Non-pigmented ciliary epithelial cell (primary cell): ENCODE results near the gene NUTF2.

Experiments used
- DNase-seq: peaks from one replicate; pipeline ENCODE4 v3.0.0-alpha.2; 2010; ENCODE audit warnings: low read depth

NUTF2 gene

DNA sequence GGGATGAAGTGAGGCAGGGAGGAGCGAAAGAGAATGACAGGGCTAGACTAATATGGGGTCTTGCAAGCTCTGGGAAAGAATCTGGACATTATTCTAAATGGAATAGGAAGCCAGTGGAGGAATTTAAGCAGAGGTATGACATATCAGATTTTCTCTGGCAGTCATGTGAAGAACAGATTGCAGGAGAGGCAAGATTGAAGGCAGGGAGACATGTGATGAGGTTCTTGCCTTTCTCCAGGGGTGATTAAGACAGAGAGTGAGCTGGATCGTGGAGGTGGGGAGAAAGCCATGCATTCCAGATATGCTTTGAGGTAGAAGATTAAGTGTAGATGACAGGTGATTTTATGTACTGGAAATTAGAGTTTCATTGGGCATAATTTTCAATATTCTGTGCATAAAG is 8.9 kb upstream of the NUTF2 start:
- DNase-seq = no peak

DNA sequence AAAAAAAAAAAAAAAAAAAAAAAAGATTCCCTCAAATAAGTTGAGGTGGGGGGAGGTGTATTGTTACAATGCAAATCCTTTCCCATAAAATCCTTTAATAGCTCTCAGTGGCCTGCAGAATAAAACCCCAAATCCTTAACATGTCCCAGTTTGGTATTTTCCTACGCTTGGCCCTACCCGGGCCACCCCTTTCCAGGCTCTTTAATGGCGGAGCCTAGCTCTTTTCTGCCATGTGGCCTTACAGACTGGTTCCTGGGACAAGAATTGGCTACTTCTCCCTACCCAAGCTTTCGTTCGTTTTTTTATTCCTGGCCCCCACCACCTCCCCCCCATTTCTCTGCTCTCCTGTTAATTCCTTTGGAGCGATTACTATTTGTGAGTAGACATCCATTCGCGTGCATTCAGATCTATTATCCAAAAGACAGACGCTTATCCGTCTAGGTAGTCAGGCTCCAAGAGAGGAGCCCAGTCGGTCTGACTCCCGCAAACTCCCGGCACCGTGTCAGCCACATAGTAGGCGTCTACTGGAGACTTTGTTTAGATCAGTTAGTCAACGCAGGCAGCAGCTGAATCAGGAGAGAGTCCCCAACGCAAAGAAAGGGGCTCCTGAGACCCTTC is 5.4 kb upstream of the NUTF2 start:
- DNase-seq = no peak

DNA sequence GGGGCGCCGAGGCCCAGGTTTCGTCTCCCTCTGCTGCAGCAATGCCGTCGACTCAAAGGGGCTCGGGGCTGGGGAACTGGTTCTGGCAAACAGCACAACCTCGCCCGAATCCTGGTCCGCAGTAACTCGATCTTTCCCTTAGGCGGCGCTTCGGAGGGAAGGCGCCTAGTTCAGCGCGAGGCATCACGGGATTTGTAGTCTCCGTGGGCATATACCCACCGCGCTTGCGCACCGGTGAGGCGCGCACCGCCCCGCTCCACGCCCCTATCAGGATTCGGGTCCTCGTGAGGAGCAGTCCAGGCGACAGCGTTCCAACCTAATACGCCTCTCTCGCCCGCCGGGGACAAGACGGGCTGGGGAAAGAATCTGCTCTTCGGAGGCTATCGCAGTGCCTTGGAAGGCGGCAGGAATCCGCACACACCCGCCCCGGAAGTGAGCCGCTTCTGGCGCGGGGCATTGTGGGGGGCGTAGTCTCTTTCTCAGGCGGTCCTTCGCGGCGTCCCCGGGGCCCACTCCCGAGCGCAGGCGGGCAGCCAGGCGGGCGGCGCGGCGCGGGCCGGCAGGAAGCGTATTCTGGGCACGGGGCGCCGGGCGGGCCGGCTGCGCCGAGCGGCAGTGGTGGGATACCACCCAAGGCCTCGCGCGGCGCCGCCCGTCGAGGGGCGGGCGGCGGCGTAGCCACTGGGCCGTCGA is 4.8 kb upstream of the NUTF2 start, which contains the start of gene THAP11:
TSS of gene THAP11 (plus strand) at position 505 of the 693 bp plus-strand sequence. CDS start 235 bp downstream, outside the sequence.
- DNase-seq = peak; percentile 79

DNA sequence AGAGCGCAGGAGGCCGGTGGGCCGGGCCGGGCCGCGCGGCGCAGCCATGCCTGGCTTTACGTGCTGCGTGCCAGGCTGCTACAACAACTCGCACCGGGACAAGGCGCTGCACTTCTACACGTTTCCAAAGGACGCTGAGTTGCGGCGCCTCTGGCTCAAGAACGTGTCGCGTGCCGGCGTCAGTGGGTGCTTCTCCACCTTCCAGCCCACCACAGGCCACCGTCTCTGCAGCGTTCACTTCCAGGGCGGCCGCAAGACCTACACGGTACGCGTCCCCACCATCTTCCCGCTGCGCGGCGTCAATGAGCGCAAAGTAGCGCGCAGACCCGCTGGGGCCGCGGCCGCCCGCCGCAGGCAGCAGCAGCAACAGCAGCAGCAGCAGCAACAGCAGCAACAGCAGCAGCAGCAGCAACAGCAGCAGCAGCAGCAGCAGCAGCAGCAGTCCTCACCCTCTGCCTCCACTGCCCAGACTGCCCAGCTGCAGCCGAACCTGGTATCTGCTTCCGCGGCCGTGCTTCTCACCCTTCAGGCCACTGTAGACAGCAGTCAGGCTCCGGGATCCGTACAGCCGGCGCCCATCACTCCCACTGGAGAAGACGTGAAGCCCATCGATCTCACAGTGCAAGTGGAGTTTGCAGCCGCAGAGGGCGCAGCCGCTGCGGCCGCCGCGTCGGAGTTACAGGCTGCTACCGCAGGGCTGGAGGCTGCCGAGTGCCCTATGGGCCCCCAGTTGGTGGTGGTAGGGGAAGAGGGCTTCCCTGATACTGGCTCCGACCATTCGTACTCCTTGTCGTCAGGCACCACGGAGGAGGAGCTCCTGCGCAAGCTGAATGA is 4.0 kb upstream of the NUTF2 start:
- no peak for DNase-seq

DNA sequence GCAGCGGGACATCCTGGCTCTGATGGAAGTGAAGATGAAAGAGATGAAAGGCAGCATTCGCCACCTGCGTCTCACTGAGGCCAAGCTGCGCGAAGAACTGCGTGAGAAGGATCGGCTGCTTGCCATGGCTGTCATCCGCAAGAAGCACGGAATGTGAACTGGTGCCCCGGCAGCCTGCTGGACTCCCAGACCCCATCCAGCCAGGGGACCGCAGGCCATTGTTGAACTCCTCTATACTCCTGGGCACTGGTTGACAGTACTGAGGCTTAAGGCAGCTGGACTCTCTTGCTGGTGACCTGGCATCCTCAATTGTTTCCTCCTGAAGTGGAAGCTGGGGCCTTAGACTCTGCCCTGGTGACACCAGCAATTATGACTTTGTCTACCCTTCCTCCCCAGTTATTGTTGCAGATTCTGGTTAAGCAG is 3.4 kb upstream of the NUTF2 start:
- no peak for DNase-seq

DNA sequence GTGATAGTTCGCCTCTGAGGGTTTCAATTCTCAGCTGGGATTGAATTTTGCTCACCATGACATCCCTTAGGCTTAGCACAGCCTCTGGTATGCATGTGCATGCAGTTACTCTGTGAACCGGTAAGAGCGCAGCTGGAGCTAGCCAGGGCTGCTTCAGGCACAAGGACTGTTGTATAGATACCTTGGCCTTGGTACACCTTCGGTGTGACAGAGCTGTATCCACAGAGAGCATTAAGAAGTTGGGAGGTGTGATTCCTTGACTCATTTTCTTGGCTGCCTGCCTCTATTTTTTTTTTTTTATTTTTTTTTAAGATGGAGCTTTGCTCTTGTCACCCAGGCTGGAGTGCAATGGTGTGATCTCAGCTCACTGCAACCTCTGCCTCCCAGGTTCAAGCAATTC is 2.2 kb upstream of the NUTF2 start:
- no peak for DNase-seq

DNA sequence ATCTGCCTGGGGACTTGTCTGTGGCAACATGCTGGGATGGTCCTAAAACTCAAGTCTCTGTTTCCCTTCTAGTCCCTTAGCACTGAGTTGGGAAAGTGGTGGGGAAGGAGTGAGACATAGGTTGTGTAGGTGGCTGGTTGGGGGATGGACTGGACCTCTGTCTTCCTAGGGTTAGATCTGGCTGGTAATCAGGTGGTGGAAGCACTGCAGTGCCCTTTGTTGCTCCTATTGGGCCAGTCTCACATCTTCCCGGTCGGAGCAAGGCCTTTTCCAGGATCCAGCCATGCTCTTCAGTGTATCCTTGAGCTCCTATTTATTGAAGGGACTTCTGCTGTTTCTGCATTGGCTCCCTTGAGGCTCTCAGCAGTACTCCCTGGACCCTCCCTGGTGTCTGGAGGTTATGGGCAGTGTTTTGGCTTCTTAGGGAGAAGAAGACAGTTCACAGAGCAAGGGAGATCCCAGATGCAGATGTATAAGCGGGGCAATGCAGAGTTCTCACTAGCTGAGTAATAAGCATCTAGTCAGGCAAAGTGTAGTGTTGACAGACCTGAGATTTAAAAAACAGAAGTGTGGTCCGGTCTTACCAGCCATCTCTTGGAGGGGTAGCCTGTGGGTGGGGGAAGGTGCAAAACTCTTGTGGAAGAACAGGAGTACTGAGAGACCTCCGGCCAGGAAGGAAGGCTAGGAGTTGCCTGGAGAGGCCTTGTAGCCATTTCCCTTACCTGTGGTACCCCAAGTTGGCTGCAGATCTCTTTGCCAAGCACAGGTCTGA is 1.3 kb upstream of the NUTF2 start:
- DNase-seq = no peak

DNA sequence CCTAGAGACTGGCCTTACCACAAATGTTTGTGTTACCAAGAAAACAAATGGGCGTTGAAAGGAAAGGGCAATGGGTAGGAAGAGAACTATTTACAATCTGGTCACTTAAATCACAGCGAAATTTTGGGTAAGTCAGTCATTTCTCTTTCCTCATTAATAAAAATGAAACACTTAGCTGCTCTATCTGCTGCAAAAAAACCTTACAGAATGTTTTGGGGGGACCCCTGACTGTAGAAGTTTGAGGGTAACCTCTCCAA is 742 bp upstream of the NUTF2 start:
- no peak for DNase-seq

DNA sequence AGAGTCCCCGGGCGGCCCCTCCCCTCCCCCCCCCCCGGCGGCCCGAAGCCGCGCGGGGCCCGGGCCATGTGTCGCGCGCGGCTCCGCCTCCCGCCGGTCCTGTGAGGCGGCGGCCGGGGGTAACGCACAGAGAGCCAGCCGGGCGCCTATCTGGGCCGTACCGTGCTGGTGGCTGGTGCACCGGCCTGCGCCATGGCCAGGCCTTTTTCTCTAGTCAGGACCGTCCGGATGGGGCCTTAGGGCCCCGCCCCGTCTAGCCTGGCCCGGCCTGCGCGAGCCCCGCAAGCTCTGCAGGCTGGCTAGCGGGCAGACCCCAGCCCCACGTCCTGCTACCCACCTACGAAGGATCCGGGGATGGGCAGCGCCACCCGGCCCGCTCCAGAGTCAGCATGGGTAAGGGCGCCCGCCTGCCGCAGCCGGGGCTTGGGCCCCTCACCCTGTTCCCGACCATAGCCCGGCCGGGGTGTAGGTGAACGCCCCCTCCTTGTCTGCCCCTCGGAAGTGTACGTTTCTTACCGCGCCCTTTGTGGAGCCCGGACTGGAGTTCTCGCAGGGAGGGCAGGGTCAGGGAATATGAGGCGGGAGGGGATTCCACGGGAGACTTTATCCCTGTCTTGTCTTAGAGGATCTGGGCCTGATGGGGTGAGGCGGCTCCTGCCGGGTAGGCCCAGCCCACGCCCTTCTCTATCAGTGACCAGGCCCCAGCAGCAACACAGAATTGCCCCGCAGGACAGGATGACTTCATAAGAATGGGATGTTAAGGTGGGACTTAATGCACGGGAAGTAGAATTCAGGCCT is 530 bp downstream of the NUTF2 start, which contains the start of gene CENPT:
TSS of gene CENPT (minus strand) at position 630 of the 798 bp plus-strand sequence. CDS start 13,834 bp downstream, outside the sequence.
- DNase-seq = no peak

DNA sequence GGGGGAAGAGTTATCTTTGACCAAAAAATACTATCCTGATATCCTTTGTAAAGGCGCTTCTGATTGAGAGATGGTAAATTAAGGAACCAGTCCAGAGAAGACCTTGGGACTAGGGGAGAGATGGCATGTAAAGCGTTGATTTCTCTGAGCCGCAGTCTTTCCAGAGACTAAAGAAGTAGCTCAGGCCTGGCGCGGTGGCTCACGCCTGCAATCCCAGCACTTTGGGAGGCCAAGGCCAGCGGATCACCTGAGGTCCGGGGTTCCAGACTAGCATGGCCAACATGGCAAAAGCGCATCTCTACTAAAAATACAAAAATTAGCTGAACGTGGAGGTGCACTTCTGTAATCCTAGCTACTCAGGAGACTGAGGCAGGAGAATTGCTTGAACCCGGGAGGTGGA is 1.4 kb downstream of the NUTF2 start:
- no peak for DNase-seq

DNA sequence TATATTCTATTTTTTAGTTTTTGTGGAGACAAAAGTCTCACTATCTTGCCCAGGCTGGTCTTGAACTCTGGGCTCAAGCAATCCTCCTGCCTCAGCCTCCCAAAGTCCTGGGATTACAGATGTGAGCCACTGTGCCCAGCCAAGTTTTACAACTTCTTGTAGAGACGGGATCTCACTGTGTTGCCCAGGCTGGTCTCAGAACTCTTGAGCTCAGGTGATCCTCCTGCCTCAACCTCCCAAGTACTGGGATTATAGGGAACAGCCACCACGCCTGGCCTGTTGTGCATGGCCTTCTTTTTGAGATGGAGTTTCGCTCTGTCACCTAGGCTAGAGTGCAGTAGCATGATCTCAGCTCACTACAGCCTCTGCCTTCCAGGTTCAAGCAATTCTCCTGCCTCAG is 6.9 kb downstream of the NUTF2 start:
- DNase-seq = no peak

DNA sequence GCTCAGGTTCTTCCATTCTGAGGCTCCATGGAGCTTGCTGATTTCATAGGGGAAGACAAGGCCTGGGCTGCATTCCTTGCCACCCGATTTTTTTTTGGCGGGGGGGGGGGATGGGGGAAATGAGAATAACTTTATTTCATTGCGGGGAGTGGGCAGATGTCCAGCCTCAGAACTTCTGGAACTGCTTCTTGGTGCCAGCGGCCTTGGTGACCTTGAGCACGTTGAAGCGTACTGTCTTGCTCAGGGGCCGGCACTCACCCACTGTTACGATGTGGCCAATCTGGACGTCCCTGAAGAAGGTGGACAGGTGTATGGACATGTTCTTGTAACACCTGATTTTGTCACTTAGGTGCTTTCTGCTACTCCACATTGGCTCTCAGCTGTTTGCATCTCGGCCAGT is 9.1 kb downstream of the NUTF2 start:
- DNase-seq = no peak

DNA sequence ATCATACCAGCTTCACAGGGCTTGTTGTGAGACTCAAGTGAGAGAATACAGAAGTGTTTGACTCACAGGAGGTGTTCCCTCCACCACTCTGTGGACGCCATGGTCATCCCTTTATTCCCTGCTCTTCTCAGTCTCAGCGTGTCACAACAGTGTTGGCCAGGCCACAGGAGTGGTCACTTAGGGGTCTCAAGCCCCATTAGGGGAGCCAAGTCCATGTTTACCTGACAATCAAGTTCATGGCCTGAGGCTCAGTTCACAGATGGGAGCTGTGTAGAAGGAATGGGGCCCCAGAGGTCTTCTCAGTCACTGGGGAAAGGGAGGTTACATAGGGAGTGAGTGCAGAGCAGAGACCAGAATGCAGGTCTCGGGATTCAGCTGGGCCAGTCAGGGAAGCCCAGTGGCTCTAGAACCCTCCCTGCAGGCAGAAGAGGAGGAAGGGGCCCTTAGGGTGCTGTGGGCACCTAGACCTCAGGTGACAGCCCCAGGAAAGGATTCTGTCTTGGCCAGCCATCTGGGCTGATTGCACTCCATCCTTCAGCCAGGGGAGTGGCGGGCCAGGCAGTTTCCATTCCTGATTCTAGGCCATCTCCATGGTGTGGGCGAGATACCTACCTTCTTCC is 10.3 kb downstream of the NUTF2 start:
- DNase-seq = no peak

DNA sequence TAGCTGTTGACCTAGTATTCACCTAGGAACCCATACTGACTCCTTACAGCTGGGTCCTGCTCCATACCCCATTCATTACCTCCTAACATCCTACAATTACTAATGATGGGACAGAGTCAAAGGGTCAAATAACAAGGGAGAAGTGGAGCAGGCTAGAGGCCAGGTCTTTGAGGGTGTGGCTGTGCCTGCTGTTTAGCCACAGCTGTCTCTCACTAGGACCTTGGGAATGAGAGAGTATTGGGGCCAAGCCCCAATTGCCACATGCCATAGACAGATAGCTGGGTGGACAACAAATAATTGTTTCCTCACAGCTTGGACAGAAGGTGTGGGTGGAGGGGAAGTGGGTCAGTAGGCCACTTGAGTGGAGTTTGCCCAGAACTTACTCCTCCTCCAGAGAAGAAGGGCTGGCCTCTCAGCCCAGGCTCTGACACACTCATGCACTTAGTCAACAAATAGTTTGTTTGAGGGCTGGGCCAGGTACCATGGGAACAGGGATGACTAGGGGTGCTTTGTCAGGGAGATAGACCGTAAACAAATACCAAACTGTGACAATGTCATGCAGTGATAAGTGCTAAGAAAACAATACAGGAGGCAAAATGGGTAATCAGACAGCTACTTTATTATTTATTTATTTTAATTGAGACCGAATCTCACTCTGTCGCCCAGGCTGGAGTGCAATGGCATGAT is 11.0 kb downstream of the NUTF2 start:
- DNase-seq = peak; percentile 79

DNA sequence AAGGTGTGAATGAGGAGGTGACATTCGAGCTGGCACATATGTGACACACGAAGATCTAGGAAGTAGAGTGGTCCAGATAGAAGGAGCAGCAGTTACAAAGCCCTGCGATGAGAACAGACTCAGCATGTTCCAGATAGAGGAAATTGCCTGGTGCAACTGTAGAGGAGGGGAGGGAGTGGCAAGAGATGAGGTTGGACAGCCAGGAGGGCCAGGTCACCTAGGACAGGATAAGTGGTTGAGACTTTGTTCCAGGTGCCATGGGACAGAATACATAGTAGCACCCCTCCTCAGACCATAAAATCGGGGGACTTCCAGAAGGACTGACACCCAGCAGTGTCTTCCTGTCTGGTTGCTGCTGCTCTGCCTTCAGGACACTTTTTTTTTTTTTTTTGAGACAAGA is 11.8 kb downstream of the NUTF2 start:
- no peak for DNase-seq

DNA sequence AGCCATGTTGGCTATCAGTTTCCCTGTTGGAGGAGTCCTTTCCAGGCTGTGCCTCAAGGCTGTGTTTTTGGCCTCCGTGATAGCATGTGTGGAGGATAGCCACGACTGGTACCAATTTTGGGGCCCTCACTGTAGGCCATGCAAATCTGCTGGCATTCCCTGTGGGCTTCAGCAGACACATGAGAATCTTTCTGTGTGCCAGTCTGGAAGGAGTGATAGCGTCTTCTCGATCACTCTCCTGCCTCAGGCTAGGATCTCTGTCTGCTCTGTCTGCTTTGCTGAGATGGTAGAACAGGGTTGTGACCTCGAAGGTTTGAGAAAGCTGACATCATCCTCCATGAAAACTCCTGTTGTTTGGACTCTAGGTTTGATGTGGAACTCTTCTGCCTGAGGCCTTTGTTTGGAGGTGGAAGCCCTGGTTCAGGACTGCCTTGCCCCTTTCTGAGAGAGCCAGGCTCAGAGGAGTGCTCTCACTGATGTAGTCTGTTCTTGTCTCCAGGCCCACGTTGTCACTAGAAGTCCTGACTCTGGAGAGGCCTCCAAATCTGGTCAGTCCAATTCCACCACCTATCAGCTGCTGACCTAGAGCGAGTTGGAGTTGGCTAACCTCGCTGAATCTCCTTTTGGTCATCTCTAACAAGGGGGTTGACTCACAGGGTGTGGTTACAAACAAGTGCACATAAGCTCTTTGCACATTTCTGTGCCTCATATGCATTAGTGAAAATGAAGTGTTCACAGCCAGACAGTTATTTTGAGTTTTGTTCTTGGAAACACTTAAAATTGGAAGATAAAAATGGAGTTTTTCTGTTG is 14.1 kb downstream of the NUTF2 start:
- no peak for DNase-seq

DNA sequence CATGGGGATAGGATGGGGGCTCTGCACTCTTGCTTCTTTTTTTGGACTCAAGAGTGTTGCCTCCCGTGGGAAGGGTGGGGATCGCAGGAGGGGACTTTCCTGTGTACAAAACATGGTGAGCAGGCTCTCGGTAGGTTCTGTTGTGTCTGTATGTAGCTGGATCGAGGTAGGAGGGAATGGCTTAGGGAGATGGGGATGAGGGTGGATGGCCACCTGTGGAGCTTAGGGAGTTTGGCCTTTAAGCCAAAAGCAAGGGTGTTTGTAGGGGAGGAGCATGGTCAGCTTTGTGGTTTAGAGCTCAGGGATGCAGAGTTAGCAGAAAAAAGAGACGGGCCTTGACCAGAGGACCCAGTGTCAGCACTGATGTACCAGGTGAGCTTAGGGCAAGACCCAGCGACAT is 15.1 kb downstream of the NUTF2 start:
- no peak for DNase-seq

DNA sequence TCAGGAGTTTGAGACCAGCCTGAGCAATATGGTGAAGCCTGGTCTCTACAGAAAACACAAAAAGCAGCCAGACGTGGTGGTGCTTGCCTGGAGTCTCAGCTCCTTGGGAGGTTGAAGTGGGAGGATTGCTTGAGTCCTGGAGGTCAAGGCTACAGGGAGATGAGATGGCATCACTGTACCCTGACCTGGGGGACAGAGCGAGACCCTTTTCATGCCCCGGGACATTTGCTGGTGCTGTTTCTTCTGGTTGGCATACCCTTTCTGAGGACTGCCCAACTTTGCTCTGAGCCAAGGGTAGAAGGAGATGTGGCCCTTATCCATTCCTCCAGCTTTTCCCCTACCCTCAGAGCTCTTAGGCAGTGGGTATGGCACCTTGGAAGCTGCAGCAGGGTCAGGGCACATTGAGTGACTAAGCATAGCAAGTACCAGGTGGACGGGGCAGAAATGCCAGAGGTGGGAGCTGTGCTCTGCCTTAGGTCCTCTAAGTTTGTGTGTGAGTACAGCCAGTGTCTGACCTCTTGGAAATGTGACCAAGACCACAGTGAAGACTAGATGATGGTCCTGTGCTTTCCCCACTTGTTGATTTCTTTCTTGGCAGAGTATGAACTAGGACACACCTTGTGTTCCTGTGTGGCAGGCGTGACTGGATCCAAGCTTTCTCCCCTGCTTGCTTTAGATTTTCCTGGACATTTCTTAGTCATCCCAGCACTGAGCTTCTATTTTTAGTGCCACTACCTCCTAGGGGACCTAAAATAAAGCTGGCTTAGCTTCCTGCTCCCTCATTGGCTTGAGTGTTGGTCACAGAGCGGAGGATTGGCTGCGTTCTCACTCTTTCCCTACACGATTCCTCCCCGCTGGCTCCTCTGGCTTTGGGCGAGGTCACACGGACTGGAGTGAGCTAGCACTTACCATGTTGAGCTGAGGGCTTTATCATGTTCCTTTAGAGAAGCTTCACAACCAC is 16.2 kb downstream of the NUTF2 start:
- no peak for DNase-seq
